ENCODE results near the gene GUSB. TPM values are rescaled to one million over a fixed set of nuclear protein-coding genes. Genes with fewer than 3 reads are reported as not detected.
"Not testable (repeated sequence)": the region's sequence is repeated elsewhere in the genome, so short reads cannot be mapped to it uniquely, and the experiment has no call there.

The GUSB gene
- total RNA-seq, 1 donor from 2014 or later = 17.8 TPM

- no peak for DNase-seq
- ATAC-seq = no peak
- intact Hi-C loops (cut with micrococcal nuclease) = no loop called here
These were observed 3.0 kb downstream of the GUSB start for GRCh38 chr7:65978891-65979582.

GRCh38 chr7:65976659-65977196 lies 5.3 kb downstream of the GUSB start:
- no peak for DNase-seq
- intact Hi-C loops (cut with micrococcal nuclease) = no loop called here

GRCh38 chr7:65975814-65976445 lies 6.1 kb downstream of the GUSB start:
- intact Hi-C loops (cut with micrococcal nuclease) = no loop called here
- ATAC-seq = no peak
- no peak for DNase-seq

More at GRCh38 chr7:65976659-65977196, 5.3 kb downstream of the GUSB start:
- ATAC-seq = no peak

DNA sequence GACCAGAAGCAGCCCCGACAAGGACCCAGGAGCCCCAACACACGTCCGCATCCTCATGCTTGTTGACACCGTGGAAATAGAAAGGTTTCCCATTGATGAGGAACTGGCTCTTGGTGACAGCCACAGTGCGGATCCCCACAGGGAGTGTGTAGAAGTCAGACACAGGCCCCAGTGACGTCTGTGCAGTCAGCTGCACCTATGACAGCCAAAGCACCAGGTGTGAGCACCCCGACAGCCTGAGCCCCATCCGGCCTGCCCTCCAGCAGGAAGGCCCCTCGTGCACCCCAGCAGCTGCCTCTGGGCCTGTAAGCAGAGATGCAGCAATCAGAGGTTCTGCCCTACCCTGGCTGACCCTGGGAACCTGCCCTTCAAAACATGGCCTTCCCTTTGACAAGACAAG lies 7.1 kb downstream of the GUSB start:
- DNase-seq = no peak
- intact Hi-C loops (cut with micrococcal nuclease) = no loop called here
- ATAC-seq = no peak

DNA sequence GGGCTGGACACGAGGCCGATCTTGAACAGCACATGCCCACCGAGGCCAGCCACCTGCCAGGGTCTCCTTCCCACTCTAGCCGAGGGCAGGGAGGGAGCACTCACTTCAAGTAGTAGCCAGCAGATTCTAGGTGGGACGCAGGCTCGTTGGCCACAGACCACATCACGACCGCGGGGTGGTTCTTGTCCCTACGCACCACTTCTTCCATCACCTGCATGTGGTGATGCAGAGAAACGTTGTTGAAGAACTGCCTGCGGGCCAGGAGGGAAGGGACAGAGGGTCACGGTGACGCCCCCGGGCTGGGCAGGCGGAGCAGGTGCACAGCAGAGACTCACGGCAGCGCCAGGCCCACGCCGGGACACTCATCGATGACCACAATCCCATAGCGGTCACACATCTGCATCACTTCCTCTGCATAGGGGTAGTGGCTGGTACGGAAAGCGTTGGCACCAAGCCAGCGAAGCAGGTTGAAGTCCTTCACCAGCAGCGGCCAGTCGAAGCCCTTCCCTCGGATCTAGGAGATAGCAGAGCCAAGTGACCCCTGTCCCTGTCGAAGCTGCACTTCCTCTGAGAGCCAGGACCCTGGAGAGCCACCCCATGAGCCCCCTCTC lies 7.7 kb downstream of the GUSB start:
- intact Hi-C loops (cut with micrococcal nuclease) = no loop called here
- no peak for ATAC-seq
- no peak for DNase-seq

DNA sequence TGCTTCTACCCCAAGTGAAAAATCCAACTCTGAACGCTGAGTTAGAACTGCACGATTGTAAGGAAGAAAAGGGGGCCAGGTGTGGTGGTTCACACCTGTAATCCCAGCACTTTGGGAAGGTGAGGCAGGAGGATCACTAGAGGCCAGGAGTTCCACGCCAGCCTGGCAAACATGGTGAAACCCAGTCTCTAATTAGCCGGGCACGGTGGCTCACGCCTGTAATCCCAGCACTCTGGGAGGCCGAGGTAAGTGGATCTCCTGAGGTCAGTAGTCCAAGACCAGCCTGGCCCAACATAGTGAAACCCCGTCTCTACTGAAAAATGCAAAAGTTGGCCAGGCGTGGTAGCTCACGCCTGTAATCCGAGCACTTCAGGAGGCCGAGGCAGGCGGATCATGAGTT lies 9.0 kb downstream of the GUSB start:
- intact Hi-C loops (cut with micrococcal nuclease) = no loop called here
- ATAC-seq = no peak
- DNase-seq = no peak

- intact Hi-C loops (cut with micrococcal nuclease) = no loop called here
- ATAC-seq = no peak
These were observed 11.0 kb downstream of the GUSB start for GRCh38 chr7:65971021-65971420.

DNA sequence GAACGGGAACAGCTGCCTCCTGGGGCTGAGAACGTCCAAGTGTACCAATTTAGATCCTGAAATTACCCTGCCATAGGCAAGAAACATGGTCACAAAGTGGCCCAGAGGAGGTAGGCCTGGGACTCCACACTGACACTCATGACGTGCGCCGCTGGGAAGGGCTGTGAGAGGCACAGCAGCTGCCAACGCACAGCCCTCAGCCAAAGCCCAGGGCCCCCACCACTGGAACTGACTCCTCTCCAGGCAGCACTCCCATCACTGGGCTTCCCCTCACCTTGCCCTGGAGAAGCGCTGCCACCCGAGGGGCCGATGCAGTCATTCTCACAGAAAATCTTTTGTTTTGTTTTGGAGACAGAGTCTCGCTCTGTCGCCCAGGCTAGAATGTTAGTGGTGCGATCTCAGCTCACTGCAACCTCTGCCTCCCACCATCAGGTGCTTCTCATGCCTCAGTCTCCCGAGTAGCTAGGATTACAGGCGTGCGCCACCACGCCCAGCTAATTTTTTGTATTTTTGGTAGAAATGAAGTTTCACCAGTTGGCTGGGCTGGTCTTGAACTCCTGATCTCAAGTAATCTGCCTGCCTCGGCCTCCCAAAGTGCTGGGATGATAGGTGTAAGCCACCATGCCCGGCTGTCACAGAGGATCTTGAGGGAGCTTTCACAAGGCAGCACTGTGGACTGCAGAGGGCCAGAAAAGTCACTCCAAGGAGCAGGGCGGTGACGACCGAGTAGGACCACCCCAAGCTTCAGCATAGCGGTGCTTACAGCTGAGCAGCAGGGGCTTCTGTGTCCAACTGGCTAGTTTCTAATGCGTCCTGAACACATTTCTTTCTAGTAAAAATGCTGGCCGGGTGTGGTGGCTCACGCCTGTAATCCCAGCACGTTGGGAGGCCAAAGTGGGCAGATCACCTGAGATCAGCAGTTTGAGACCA lies 13.5 kb downstream of the GUSB start:
- intact Hi-C loops (cut with micrococcal nuclease) = no loop called here
- ATAC-seq = no peak
- no peak for DNase-seq

More at GRCh38 chr7:65971021-65971420, 11.0 kb downstream of the GUSB start:
- DNase-seq = no peak

DNA sequence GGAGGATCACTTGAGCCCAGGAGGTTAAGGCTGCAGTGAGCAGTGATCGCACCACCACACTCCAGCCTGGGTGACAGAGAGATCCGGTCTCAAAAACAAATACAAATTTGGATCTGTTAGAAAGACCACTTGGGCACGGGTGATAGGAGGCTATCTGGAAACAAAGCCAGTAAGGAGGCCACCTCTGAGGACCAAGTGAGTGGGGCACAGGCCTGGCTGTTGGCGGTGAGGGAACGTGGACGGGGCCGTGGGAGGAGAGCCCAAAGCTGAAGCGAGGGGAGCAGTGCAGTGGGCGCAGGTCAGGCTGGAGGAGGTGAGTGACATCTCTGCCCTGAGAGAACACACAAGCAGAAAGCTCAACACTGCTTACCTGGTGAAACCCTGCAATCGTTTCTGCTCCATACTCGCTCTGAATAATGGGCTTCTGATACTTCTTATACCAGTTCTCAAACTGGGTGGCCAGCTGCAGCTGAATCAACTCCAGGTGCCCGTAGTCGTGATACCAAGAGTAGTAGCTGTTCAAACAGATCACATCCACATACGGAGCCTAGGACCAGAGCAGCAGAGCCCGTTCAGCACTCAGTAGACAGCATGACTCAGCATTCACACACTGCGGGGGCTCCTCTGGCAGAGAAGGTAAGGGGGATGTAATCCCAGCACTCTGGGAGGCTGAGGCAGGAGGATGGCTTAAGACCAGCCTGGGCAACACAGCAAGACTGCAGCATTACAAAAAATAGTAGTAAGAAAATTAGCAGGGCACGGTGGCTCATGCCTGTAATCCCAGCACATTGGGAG lies 14.5 kb downstream of the GUSB start:
- intact Hi-C loops (cut with micrococcal nuclease) = no loop called here
- ATAC-seq (no peak), DNase-seq (no peak)

DNA sequence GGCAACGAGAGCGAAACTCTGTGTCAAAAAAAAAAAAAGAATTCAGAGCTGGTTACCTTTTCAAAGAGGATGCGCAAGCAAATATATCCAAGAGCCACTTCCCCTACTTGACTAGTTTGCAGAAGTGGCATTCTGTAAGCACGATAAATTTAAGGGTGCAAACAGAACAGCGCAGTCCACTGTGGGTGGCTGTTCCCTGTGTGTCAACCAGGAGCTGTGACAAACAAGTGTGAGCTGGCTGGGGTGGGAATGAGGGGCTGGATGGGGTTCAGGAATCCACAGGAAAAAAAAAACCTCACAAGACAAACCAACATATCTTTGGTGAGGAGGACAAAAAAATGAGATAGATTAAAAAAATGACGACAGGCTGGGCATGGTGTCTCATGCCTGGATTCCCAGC lies 15.9 kb downstream of the GUSB start:
- DNase-seq (no peak), ATAC-seq (no peak)
- intact Hi-C loops (cut with micrococcal nuclease) = no loop called here

- intact Hi-C loops (cut with micrococcal nuclease); ATAC-seq; DNase-seq: not testable (repeated sequence)
These were observed 17.3 kb downstream of the GUSB start for GRCh38 chr7:65964671-65965070.

DNA sequence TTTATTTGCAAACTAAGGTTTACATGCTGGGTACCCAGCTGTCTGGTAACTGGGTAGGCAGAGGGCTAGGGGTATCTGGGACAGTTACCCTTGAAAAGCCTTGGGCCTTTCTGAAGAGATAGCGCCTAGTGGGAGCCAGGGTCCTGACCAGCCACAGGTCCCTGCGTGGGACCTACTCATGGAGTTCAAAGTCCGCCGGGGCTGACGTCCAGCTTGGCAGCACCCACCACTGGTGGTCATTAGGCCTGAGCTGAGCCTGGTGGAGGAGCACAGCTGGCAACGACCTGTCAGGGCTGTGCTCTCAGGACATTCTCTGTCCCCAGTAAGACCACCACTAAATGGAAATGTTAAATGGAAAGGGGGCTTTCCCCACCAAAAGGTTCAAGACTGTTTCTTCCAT lies 20.0 kb downstream of the GUSB start:
- no peak for ATAC-seq
- intact Hi-C loops (cut with micrococcal nuclease) = no loop called here
- no peak for DNase-seq

DNA sequence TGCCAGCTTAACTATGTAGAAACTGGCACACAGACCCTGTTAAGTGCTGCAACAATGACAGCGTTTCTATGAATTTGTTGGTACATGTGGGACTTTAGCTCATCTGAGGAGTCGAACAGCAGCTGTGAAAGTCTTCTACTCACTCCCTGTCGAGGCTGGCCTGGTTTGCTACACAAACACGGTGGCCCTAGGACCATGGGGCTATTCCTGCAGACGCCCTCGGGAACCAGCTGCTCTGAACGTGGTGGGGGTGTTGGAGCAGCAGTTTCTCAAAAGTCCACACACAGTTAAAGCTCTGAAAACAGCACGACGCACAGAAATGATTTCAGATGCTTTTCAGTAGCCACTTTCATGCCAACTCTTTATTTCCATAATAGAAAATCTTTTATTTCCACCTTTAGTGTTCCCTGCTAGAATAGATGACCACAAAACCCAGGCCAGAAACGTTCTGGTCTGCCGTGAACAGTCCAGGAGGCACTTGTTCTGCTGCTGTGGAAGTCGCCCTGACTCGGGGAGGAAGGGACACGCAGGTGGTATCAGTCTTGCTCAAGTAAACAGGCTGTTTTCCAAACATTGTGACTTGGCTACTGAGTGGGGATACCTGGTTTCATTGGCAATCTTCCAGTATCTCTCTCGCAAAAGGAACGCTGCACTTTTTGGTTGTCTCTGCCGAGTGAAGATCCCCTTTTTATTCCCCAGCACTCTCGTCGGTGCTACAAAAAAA lies 21.5 kb downstream of the GUSB start:
- no peak for DNase-seq
- ATAC-seq = no peak
- intact Hi-C loops (cut with micrococcal nuclease) = no loop called here

- intact Hi-C loops (cut with micrococcal nuclease) = no loop called here
- ATAC-seq (no peak), DNase-seq (no peak)
These were observed 26.3 kb downstream of the GUSB start for GRCh38 chr7:65955718-65956117.

DNA sequence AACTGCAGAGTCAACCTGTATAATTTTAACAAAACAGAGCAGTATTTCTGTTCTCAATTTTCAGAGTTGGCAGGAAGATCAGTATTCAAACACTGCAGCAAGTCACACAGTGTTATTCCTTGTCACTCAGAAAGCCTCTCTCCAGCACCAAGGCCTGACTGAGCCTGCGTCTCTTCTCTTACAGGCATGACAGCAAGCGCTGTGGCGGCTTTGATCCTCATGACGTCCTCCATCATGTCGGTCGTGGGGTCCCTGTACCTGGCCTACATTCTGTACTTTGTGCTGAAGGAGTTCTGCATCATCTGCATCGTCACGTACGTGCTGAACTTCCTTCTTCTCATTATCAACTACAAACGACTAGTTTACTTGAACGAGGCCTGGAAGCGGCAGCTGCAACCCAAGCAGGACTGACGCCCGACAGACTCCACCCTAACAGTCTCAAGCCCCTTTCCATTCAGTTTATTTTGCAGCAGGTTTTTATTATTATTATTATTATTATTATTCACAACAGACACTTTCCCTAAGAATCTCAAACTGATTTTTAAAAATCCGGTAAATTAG lies 28.0 kb downstream of the GUSB start:
- ATAC-seq (no peak), DNase-seq (no peak)
- intact Hi-C loops (cut with micrococcal nuclease) = no loop called here

GRCh38 chr7:65953001-65953720 lies 28.9 kb downstream of the GUSB start:
- intact Hi-C loops (cut with micrococcal nuclease) = no loop called here
- DNase-seq = no peak
- ATAC-seq = no peak
